ENCODE results near the gene SPSB1. TPM values are rescaled to one million over a fixed set of nuclear protein-coding genes. Genes with fewer than 3 reads are reported as not detected.

Gene SPSB1
- total and polyA plus RNA-seq, 4 donors: 21.2 to 62.0 (median 35.8) TPM

GRCh38 chr1:9331016-9331415, 38.3 kb downstream of the SPSB1 start:
- DNase-seq: no peak
- ATAC-seq (ENCODE audit: low FRiP score): no peak
- Histone ChIP-seq H3K27ac (ENCODE audit: low read depth in 1 of 2, low read length in 2 of 2) (no peak overlapping the region), H3K36me3 (ENCODE audit: control insufficient read depth in 1 of 2, insufficient read depth in 2 of 2, low read length in 1 of 2) (no peaks in the 10 kb centered on the region), H3K4me1 (ENCODE audit: control insufficient read depth in 1 of 2, insufficient read depth in 2 of 2, low read length in 2 of 2) (peaks cover 0 to 3% of the 10 kb centered on the region in 2 donors), H3K9me3 (ENCODE audit: control insufficient read depth, low read length) (no peaks in the 10 kb centered on the region), H3K27me3 (ENCODE audit: control insufficient read depth in 1 of 2, insufficient read depth in 2 of 2, low read length in 1 of 2) (no peaks in the 10 kb centered on the region), H3K4me3 (ENCODE audit: low read length in 2 of 2) (no peak overlapping the region)
- WGBS, 2 donors: 85 to 87% methylated on average over 8 of the region's 8 CpGs
- intact Hi-C loops (cut with DNase I): no loop called here

- intact Hi-C loops (cut with DNase I): no loop called here
- 64 to 67% methylated on average over 13 of the region's 13 CpGs for WGBS, 2 donors
- no peaks in the 10 kb centered on the region for H3K27me3 ChIP-seq (ENCODE audit: control insufficient read depth in 1 of 2, insufficient read depth in 2 of 2, low read length in 1 of 2)
- peak overlapping the region in 1 of 2 donors; percentile 23 for H3K27ac ChIP-seq (ENCODE audit: low read depth in 1 of 2, low read length in 2 of 2)
- H3K9me3 ChIP-seq (ENCODE audit: control insufficient read depth, low read length): no peaks in the 10 kb centered on the region
- DNase-seq: no peak
- no peaks in the 10 kb centered on the region for H3K36me3 ChIP-seq (ENCODE audit: control insufficient read depth in 1 of 2, insufficient read depth in 2 of 2, low read length in 1 of 2)
- ATAC-seq (ENCODE audit: low FRiP score): no peak
- no peaks in the 10 kb centered on the region for H3K4me1 ChIP-seq (ENCODE audit: control insufficient read depth in 1 of 2, insufficient read depth in 2 of 2, low read length in 2 of 2)
- no peak overlapping the region for H3K4me3 ChIP-seq (ENCODE audit: low read length in 2 of 2)
Observed at GRCh38 chr1:9331558-9332346, 39.1 kb downstream of the SPSB1 start.

- ATAC-seq (ENCODE audit: low FRiP score) (peak; percentile 24), DNase-seq (no peak)
- H3K4me1 ChIP-seq (ENCODE audit: control insufficient read depth in 1 of 2, insufficient read depth in 2 of 2, low read length in 2 of 2): no peaks in the 10 kb centered on the region
- no peak overlapping the region for H3K4me3 ChIP-seq (ENCODE audit: low read length in 2 of 2)
- H3K9me3 ChIP-seq (ENCODE audit: control insufficient read depth, low read length): no peaks in the 10 kb centered on the region
- no peaks in the 10 kb centered on the region for H3K36me3 ChIP-seq (ENCODE audit: control insufficient read depth in 1 of 2, insufficient read depth in 2 of 2, low read length in 1 of 2)
- no peaks in the 10 kb centered on the region for H3K27me3 ChIP-seq (ENCODE audit: control insufficient read depth in 1 of 2, insufficient read depth in 2 of 2, low read length in 1 of 2)
- H3K27ac ChIP-seq (ENCODE audit: low read depth in 1 of 2, low read length in 2 of 2): peak overlapping the region in 1 of 2 donors; percentile 23
- WGBS, 2 donors: 58 to 60% methylated on average over 12 of the region's 12 CpGs
- intact Hi-C loops (cut with DNase I): no loop called here
Observed at GRCh38 chr1:9332513-9333143, 39.9 kb downstream of the SPSB1 start.

GRCh38 chr1:9338397-9339246, 45.9 kb downstream of the SPSB1 start:
- H3K4me1 ChIP-seq (ENCODE audit: control insufficient read depth in 1 of 2, insufficient read depth in 2 of 2, low read length in 2 of 2): no peaks in the 10 kb centered on the region
- no peak overlapping the region for H3K4me3 ChIP-seq (ENCODE audit: low read length in 2 of 2)
- intact Hi-C loops (cut with DNase I): no loop called here
- peak; percentile 80 for ATAC-seq (ENCODE audit: low FRiP score)
- 18 to 21% methylated on average over 25 of the region's 25 CpGs for WGBS, 2 donors
- DNase-seq: peak in 1 of 2 donors; percentile 83
- peak overlapping the region in 1 of 2 donors; percentile 53 for H3K27ac ChIP-seq (ENCODE audit: low read depth in 1 of 2, low read length in 2 of 2)
- H3K36me3 ChIP-seq (ENCODE audit: control insufficient read depth in 1 of 2, insufficient read depth in 2 of 2, low read length in 1 of 2): no peaks in the 10 kb centered on the region
- H3K27me3 ChIP-seq (ENCODE audit: control insufficient read depth in 1 of 2, insufficient read depth in 2 of 2, low read length in 1 of 2): no peaks in the 10 kb centered on the region
- H3K9me3 ChIP-seq (ENCODE audit: control insufficient read depth, low read length): no peaks in the 10 kb centered on the region

- DNase-seq (no peak), ATAC-seq (ENCODE audit: low FRiP score) (no peak)
- intact Hi-C loops (cut with DNase I): no loop called here
- no peak overlapping the region for H3K27ac ChIP-seq (ENCODE audit: low read depth in 1 of 2, low read length in 2 of 2)
- no peak overlapping the region for H3K4me3 ChIP-seq (ENCODE audit: low read length in 2 of 2)
- WGBS, 2 donors: 26 to 33% methylated on average over 24 of the region's 24 CpGs
- peaks cover 0 to 2% of the 10 kb centered on the region in 2 donors for H3K4me1 ChIP-seq (ENCODE audit: control insufficient read depth in 1 of 2, insufficient read depth in 2 of 2, low read length in 2 of 2)
- H3K27me3 ChIP-seq (ENCODE audit: control insufficient read depth in 1 of 2, insufficient read depth in 2 of 2, low read length in 1 of 2): no peaks in the 10 kb centered on the region
- no peaks in the 10 kb centered on the region for H3K36me3 ChIP-seq (ENCODE audit: control insufficient read depth in 1 of 2, insufficient read depth in 2 of 2, low read length in 1 of 2)
- H3K9me3 ChIP-seq (ENCODE audit: control insufficient read depth, low read length): no peaks in the 10 kb centered on the region
Observed at GRCh38 chr1:9340172-9340854, 47.6 kb downstream of the SPSB1 start.

- H3K27ac ChIP-seq (ENCODE audit: low read depth in 1 of 2, low read length in 2 of 2): no peak overlapping the region
- no peak for ATAC-seq (ENCODE audit: low FRiP score)
- no peak overlapping the region for H3K4me3 ChIP-seq (ENCODE audit: low read length in 2 of 2)
- WGBS, 2 donors: 69 to 74% methylated on average over 7 of the region's 7 CpGs
- H3K9me3 ChIP-seq (ENCODE audit: control insufficient read depth, low read length): no peaks in the 10 kb centered on the region
- no peaks in the 10 kb centered on the region for H3K36me3 ChIP-seq (ENCODE audit: control insufficient read depth in 1 of 2, insufficient read depth in 2 of 2, low read length in 1 of 2)
- intact Hi-C loops (cut with DNase I): no loop called here
- H3K27me3 ChIP-seq (ENCODE audit: control insufficient read depth in 1 of 2, insufficient read depth in 2 of 2, low read length in 1 of 2): no peaks in the 10 kb centered on the region
- peaks cover 0 to 4% of the 10 kb centered on the region in 2 donors for H3K4me1 ChIP-seq (ENCODE audit: control insufficient read depth in 1 of 2, insufficient read depth in 2 of 2, low read length in 2 of 2)
- DNase-seq: no peak
Observed at GRCh38 chr1:9340864-9341263, 48.2 kb downstream of the SPSB1 start.

- Histone ChIP-seq H3K9me3 (ENCODE audit: control insufficient read depth, low read length) (no peaks in the 10 kb centered on the region), H3K4me1 (ENCODE audit: control insufficient read depth in 1 of 2, insufficient read depth in 2 of 2, low read length in 2 of 2) (peaks cover 0 to 4% of the 10 kb centered on the region in 2 donors), H3K4me3 (ENCODE audit: low read length in 2 of 2) (no peak overlapping the region), H3K36me3 (ENCODE audit: control insufficient read depth in 1 of 2, insufficient read depth in 2 of 2, low read length in 1 of 2) (no peaks in the 10 kb centered on the region), H3K27me3 (ENCODE audit: control insufficient read depth in 1 of 2, insufficient read depth in 2 of 2, low read length in 1 of 2) (no peaks in the 10 kb centered on the region), H3K27ac (ENCODE audit: low read depth in 1 of 2, low read length in 2 of 2) (no peak overlapping the region)
- DNase-seq (no peak), ATAC-seq (ENCODE audit: low FRiP score) (no peak)
- intact Hi-C loops (cut with DNase I): no loop called here
- 65 to 67% methylated on average over 13 of the region's 13 CpGs for WGBS, 2 donors
Observed at GRCh38 chr1:9341301-9341845, 48.7 kb downstream of the SPSB1 start.

- ATAC-seq (ENCODE audit: low FRiP score) (no peak), DNase-seq (no peak)
- Histone ChIP-seq H3K4me3 (ENCODE audit: low read length in 2 of 2) (no peak overlapping the region), H3K27me3 (ENCODE audit: control insufficient read depth in 1 of 2, insufficient read depth in 2 of 2, low read length in 1 of 2) (no peaks in the 10 kb centered on the region), H3K36me3 (ENCODE audit: control insufficient read depth in 1 of 2, insufficient read depth in 2 of 2, low read length in 1 of 2) (no peaks in the 10 kb centered on the region), H3K4me1 (ENCODE audit: control insufficient read depth in 1 of 2, insufficient read depth in 2 of 2, low read length in 2 of 2) (peaks cover 0 to 4% of the 10 kb centered on the region in 2 donors), H3K27ac (ENCODE audit: low read depth in 1 of 2, low read length in 2 of 2) (no peak overlapping the region), H3K9me3 (ENCODE audit: control insufficient read depth, low read length) (no peaks in the 10 kb centered on the region)
- intact Hi-C loops (cut with DNase I): no loop called here
- 98 to 99% methylated on average over 6 of the region's 6 CpGs for WGBS, 2 donors
Observed at GRCh38 chr1:9343269-9343668, 50.6 kb downstream of the SPSB1 start.

All from aorta (tissue), 5 donors.